PC-3 (cell line): ENCODE data around the gene ZHX3.

Experiments used
- CTCF ChIP-seq: fragments of 300-600 bp; sonication (generic); conservative IDR thresholded peaks from 2 replicates; pipeline ENCODE4 v1.5.1; 2017; ENCODE audit warnings: antibody characterized with exemption, low read depth, mild to moderate bottlenecking, low read length
- EZH2phosphoT487 ChIP-seq: fragments of 300-600 bp; sonication (generic); IDR thresholded peaks from 2 replicates; pipeline ENCODE4 v1.6.1; 2018; ENCODE audit warnings: mild to moderate bottlenecking, antibody characterized with exemption, low read length, borderline replicate concordance

- TF ChIP-seq CTCF: no peak
- TF ChIP-seq EZH2phosphoT487: no peak
These were observed 94.4 kb downstream of the ZHX3 start for GRCh38 chr20:41223112-41223511.
